Measurements from ENCODE around the gene TCF12. TPM values are rescaled to one million over a fixed set of nuclear protein-coding genes. Genes with fewer than 3 reads are reported as not detected.

The TCF12 gene
- total and polyA plus RNA-seq, 2 of the 8 experiments (the other 6 are each of a cell fraction or from before 2014, with no cell fraction given): 85.8 to 101 TPM

GRCh38 chr15:56977232-56977631 lies 58.8 kb downstream of the TCF12 start:
- H2AFZ ChIP-seq (ENCODE audit: low read length): no peak overlapping the region
- DNase-seq (ENCODE audit: low read depth in 1 of 2, low spot score in 2 of 2) (no peak), FAIRE-seq (no peak)
- no peak overlapping the region for H3K4ac ChIP-seq (replicated peaks; ENCODE audit: insufficient read length, low read depth, low read length)
- H3K27ac ChIP-seq (ENCODE audit: low read depth, low read length): no peak overlapping the region
- no peak overlapping the region for H2BK120ac ChIP-seq (replicated peaks; ENCODE audit: low read depth, low read length)
- H3K14ac ChIP-seq (ENCODE audit: insufficient read length): no peak overlapping the region
- no peak overlapping the region for H2BK15ac ChIP-seq (ENCODE audit: low read length)
- no peaks in the 10 kb centered on the region for H3K23me2 ChIP-seq (ENCODE audit: low read depth, low read length)
- peaks cover 0 to 96% of the 10 kb centered on the region in 2 experiments; a peak in 2 of 4 replicates for H3K79me2 ChIP-seq (ENCODE audit: control insufficient read depth in 1 of 2, insufficient read depth in 2 of 2, low read length in 2 of 2)
- H3K36me3 ChIP-seq (ENCODE audit: control insufficient read depth in 2 of 4, insufficient read depth in 4 of 4, low read length in 3 of 4): no peaks in the 10 kb centered on the region
- H3K4me1 ChIP-seq (replicated peaks in 1 of 4; ENCODE audit: control insufficient read depth in 3 of 4, insufficient read depth in 4 of 4, low read length in 3 of 4): peaks cover 0 to 3% (median 0%) of the 10 kb centered on the region in 4 experiments; a peak in 3 of 7 replicates
- 90% methylated on average over 9 of the region's 9 CpGs; no CpG with 5 or more reads in 1 of the 2 experiments for WGBS, 2 experiments (ENCODE audit: extremely low coverage in 1 of 2, insufficient coverage in 1 of 2, insufficient read length in 1 of 2, insufficient replicate concordance in 2 of 2, low coverage in 1 of 2, low lambda C conversion rate in 2 of 2, missing lambda C conversion rate in 1 of 2)
- ChIA-PET POLR2A (ENCODE audit: partially characterized antibody) (interaction anchor here (0.6 to 2.0 kb wide), 2 partner anchors 9 to 40 kb away, joined by 4 to 5 read pairs; no protein-coding TSS in a partner anchor), CTCF (ENCODE audit: partially characterized antibody) (no interaction called here)
- H2AK5ac ChIP-seq (ENCODE audit: low read depth, low read length): no peak overlapping the region
- H3K4me2 ChIP-seq (ENCODE audit: insufficient read depth in 1 of 2, low read depth in 2 of 2, low read length in 2 of 2): no peak overlapping the region
- H3K9me3 ChIP-seq (ENCODE audit: insufficient read depth in 2 of 2, low read depth in 1 of 2, low read length in 1 of 2): no peaks in the 10 kb centered on the region
- H4K5ac ChIP-seq (ENCODE audit: insufficient read length, low read depth, low read length): no peak overlapping the region
- H3K4me3 ChIP-seq (ENCODE audit: extremely low read depth in 1 of 4, insufficient read depth in 2 of 4, low read depth in 3 of 4, low read length in 4 of 4): no peak overlapping the region
- no peak overlapping the region for H4K91ac ChIP-seq (replicated peaks; ENCODE audit: insufficient read length, low read length)
- no peaks in the 10 kb centered on the region; the same call in 1 of the 2 replicates for H3K79me1 ChIP-seq (ENCODE audit: low read depth, low read length)
- no peak overlapping the region for H3K9ac ChIP-seq (replicated peaks in 1 of 4; ENCODE audit: extremely low read depth in 1 of 4, low read depth in 3 of 4, low read length in 3 of 4)
- no peak overlapping the region for H3K23ac ChIP-seq (ENCODE audit: insufficient read length)
- no peak overlapping the region for H3K56ac ChIP-seq (replicated peaks; ENCODE audit: insufficient read length, low read depth, low read length)
- no peak overlapping the region for H2BK12ac ChIP-seq (ENCODE audit: low read depth, low read length)
- H3K27me3 ChIP-seq (replicated peaks in 1 of 4; ENCODE audit: control insufficient read depth in 3 of 4, extremely low read depth in 1 of 4, insufficient read depth in 3 of 4, low read length in 3 of 4): no peaks in the 10 kb centered on the region
- H2BK5ac ChIP-seq (ENCODE audit: low read depth, low read length): no peak overlapping the region
- TF ChIP-seq BCL11A (IDR thresholded peaks at IDR 0.05; ENCODE audit: low read depth in 2 of 2, low read length in 2 of 2): no peak
- no peak for TF ChIP-seq CEBPB (IDR thresholded peaks at IDR 0.05; ENCODE audit: low read depth, low read length)
- no peak for TF ChIP-seq POLR2A (IDR thresholded peaks at IDR 0.05; ENCODE audit: control extremely low read depth in 1 of 2, low read depth in 2 of 2, low read length in 2 of 2)
- TF ChIP-seq CHD1 (IDR thresholded peaks at IDR 0.05; ENCODE audit: low read depth, low read length): no peak
- TF ChIP-seq ATF2 (IDR thresholded peaks at IDR 0.05; ENCODE audit: low read length): no peak
- TF ChIP-seq SAP30 (IDR thresholded peaks at IDR 0.05; ENCODE audit: insufficient read depth, insufficient replicate concordance, low read length): no peak
- TF ChIP-seq POLR2AphosphoS5 (IDR thresholded peaks at IDR 0.05; ENCODE audit: low read depth, low read length): no peak
- no peak for TF ChIP-seq CBX5 (IDR thresholded peaks at IDR 0.05; ENCODE audit: low read depth, low read length)
- TF ChIP-seq TAF1 (IDR thresholded peaks at IDR 0.05; ENCODE audit: low read depth, low read length): no peak
- TF ChIP-seq CBX8 (IDR thresholded peaks at IDR 0.05; ENCODE audit: borderline replicate concordance, low read depth, low read length): no peak
- TF ChIP-seq CREB1 (IDR thresholded peaks at IDR 0.05): no peak
- H3K18ac ChIP-seq (ENCODE audit: extremely low read depth, low read length): no peak overlapping the region
- H4K8ac ChIP-seq (ENCODE audit: extremely low read depth, insufficient read depth, low read length): no peak overlapping the region
- no peak overlapping the region for H2BK20ac ChIP-seq (ENCODE audit: low read length)
- peaks cover 0 to 7% of the 10 kb centered on the region in 2 experiments for H4K20me1 ChIP-seq (replicated peaks in 1 of 2; ENCODE audit: control insufficient read depth in 1 of 2, insufficient read depth in 2 of 2, low read length in 2 of 2)
